ENCODE data around the gene PTPRG. TPM values are rescaled to one million over a fixed set of nuclear protein-coding genes. Genes with fewer than 3 reads are reported as not detected.

PTPRG gene
- total RNA-seq, 1 experiment from 2014 or later, result 0.74 TPM

GRCh38 chr3:61591300-61591699, 29.9 kb downstream of the PTPRG start:
- Histone ChIP-seq H3K27ac (ENCODE audit: low read length) (no peak overlapping the region), H3K4me1 (ENCODE audit: control insufficient read depth, insufficient read depth, low read length) (no peaks in the 10 kb centered on the region), H3K4me3 (ENCODE audit: low read depth in 2 of 2, low read length in 2 of 2) (no peak overlapping the region), H3K36me3 (ENCODE audit: control insufficient read depth, insufficient read depth, low read length) (no peaks in the 10 kb centered on the region), H3K9me3 (ENCODE audit: control insufficient read depth, insufficient read depth, low read depth, low read length) (no peaks in the 10 kb centered on the region), H3K27me3 (ENCODE audit: control insufficient read depth, insufficient read depth, low read length) (no peaks in the 10 kb centered on the region)
- CTCF ChIA-PET, result no interaction called here
- ATAC-seq, result no peak
- no peak for DNase-seq (ENCODE audit: low read depth, low spot score)
- in situ Hi-C loops (cut with HindIII; ENCODE audit: low pct_unique_long_range_greater_than_20kb, low sequenced_read_pairs) (no loop called here), intact Hi-C loops (cut with micrococcal nuclease; ENCODE audit: unreplicated experiment) (no loop called here)
- POLR2A ChIA-PET, result no interaction called here
- BruUV-seq (replicated peaks), result no TSS peak
- no peak for TF ChIP-seq POLR2AphosphoS5 (IDR thresholded peaks at IDR 0.05; ENCODE audit: low read depth, low read length)
- TF ChIP-seq TCF7L2 (IDR thresholded peaks at IDR 0.05; ENCODE audit: low read depth, low read length), result no peak
- TF ChIP-seq REST (IDR thresholded peaks at IDR 0.05; ENCODE audit: insufficient read depth in 1 of 2, low read depth in 2 of 2, low read length in 1 of 2), result no peak
- no peak for TF ChIP-seq SIN3A (IDR thresholded peaks at IDR 0.05; ENCODE audit: borderline replicate concordance, insufficient read depth, low read depth, low read length)
- TF ChIP-seq CTCF (IDR thresholded peaks at IDR 0.05), result no peak

GRCh38 chr3:61593446-61594029, 32.2 kb downstream of the PTPRG start:
- no peak for DNase-seq (ENCODE audit: low read depth, low spot score)
- H3K4me3 ChIP-seq (ENCODE audit: low read depth in 2 of 2, low read length in 2 of 2), result no peak overlapping the region
- H3K27me3 ChIP-seq (ENCODE audit: control insufficient read depth, insufficient read depth, low read length), result no peaks in the 10 kb centered on the region
- intact Hi-C loops (cut with micrococcal nuclease; ENCODE audit: unreplicated experiment), result no loop called here
- TF ChIP-seq POLR2AphosphoS5 (IDR thresholded peaks at IDR 0.05; ENCODE audit: low read depth, low read length) (no peak), CTCF (IDR thresholded peaks at IDR 0.05) (no peak), REST (IDR thresholded peaks at IDR 0.05; ENCODE audit: insufficient read depth in 1 of 2, low read depth in 2 of 2, low read length in 1 of 2) (no peak), TCF7L2 (IDR thresholded peaks at IDR 0.05; ENCODE audit: low read depth, low read length) (no peak), SIN3A (IDR thresholded peaks at IDR 0.05; ENCODE audit: borderline replicate concordance, insufficient read depth, low read depth, low read length) (no peak)
- no peak for ATAC-seq
- H3K36me3 ChIP-seq (ENCODE audit: control insufficient read depth, insufficient read depth, low read length), result no peaks in the 10 kb centered on the region
- H3K4me1 ChIP-seq (ENCODE audit: control insufficient read depth, insufficient read depth, low read length), result no peaks in the 10 kb centered on the region
- CTCF ChIA-PET, result no interaction called here
- H3K9me3 ChIP-seq (ENCODE audit: control insufficient read depth, insufficient read depth, low read depth, low read length), result no peaks in the 10 kb centered on the region
- in situ Hi-C loops (cut with HindIII; ENCODE audit: low pct_unique_long_range_greater_than_20kb, low sequenced_read_pairs), result no loop called here
- POLR2A ChIA-PET, result no interaction called here
- no TSS peak for BruUV-seq (replicated peaks)
- no peak overlapping the region for H3K27ac ChIP-seq (ENCODE audit: low read length)

All from Panc1 (cell line).